Hepatocyte (in vitro differentiated cells): ENCODE results near the gene DDIT4L.

Experiments used
- EZH2 ChIP-seq: fragments of 200-600 bp; sonication (generic); IDR thresholded peaks from 2 replicates; pipeline ENCODE4 v1.6.1; 2016; ENCODE audit warnings: antibody characterized with exemption, mild to moderate bottlenecking, borderline replicate concordance
- TF ChIP-seq, protein P1 (sequence below): fragments of 200-600 bp; sonication (generic); IDR thresholded peaks from 2 replicates; pipeline ENCODE4 v1.5.1; 2016; ENCODE audit warnings: antibody characterized with exemption, mild to moderate bottlenecking; ENCODE audit not compliant: poor library complexity

GRCh38 chr4:100187781-100188180 is 2.5 kb downstream of the DDIT4L start:
- TF ChIP-seq, protein P1, sequence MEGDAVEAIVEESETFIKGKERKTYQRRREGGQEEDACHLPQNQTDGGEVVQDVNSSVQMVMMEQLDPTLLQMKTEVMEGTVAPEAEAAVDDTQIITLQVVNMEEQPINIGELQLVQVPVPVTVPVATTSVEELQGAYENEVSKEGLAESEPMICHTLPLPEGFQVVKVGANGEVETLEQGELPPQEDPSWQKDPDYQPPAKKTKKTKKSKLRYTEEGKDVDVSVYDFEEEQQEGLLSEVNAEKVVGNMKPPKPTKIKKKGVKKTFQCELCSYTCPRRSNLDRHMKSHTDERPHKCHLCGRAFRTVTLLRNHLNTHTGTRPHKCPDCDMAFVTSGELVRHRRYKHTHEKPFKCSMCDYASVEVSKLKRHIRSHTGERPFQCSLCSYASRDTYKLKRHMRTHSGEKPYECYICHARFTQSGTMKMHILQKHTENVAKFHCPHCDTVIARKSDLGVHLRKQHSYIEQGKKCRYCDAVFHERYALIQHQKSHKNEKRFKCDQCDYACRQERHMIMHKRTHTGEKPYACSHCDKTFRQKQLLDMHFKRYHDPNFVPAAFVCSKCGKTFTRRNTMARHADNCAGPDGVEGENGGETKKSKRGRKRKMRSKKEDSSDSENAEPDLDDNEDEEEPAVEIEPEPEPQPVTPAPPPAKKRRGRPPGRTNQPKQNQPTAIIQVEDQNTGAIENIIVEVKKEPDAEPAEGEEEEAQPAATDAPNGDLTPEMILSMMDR: no peak
- TF ChIP-seq EZH2: no peak
